HCEC 1CT (cell line): ENCODE results near the gene HOXA3.

Experiments used
- DNase-seq: peaks from one replicate; pipeline ENCODE4 v3.0.0-alpha.2; 2017

HOXA3 gene

GRCh38 chr7:27154901-27155815 is 2.8 kb upstream of the HOXA3 start:
- DNase-seq, result no peak

DNA sequence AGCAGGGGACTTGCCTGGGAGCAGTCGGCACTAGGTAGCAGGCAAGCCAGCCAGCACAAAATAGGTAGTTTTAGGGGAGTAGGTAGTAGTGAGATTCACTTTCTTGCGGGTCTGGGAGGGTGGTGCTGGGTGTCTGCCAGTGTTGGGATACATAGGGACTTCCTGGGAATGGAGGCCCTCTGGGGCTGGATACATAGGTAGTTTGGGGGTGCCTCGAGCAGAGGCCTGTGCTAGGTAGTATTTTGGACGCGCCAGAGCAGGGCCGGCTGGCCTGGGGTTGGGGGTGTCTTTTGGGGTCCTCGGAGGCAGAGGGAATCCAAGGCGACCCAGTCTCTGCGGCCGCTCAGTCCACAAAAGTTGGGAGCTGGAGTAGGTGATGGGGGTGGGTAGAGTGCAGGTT is 2.0 kb upstream of the HOXA3 start:
- no peak for DNase-seq

DNA sequence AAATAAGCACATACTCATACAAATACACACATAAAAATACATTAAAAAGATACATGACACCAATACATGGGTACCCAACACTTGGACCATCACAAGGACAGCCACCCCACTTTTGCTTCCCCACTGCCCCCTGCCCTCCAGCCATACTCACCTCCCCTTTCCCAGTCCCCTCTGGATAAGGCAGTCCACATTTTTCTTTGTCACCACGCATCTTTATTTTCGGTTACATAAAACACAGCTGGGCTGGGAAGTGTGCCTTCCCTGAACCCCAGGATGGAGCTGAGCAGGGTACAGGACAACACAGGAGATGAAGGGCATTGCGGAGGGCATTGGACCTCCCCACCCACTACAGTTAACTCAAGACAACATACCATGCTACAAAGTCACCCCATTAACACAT is 1.1 kb upstream of the HOXA3 start:
- DNase-seq, result no peak

DNA sequence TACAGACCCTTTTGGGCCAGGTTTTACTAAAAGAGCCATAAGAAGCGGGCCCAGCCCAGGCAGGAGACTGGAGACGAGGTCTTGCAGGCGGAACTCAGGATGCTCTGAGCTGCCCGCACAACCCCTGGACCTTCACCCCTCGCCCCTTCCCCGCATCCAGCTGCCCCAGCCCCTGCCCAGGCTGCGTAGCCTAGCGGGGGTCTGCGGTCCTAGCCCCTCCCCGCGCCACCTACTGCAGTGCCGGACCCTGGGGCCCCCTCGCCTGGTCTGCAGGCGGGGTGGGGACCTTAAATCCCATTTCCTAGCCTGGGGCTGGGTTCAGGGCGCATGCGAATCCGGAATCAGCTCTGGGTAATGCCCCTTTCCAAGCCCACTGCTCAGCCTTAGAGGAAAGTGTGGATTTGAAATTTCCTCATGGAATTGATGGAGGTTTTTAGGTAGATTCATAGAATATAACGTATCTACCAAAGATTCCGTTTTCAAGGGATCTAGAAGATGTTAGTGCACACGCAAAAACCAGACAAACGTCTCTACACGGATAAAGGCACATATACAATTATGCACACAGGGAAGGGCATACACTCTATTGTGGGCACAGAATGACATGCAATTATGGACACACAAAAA is 546 bp upstream of the HOXA3 start:
- DNase-seq, result no peak

- no peak for DNase-seq
These were observed 947 bp downstream of the HOXA3 start for GRCh38 chr7:27151341-27151930.

DNA sequence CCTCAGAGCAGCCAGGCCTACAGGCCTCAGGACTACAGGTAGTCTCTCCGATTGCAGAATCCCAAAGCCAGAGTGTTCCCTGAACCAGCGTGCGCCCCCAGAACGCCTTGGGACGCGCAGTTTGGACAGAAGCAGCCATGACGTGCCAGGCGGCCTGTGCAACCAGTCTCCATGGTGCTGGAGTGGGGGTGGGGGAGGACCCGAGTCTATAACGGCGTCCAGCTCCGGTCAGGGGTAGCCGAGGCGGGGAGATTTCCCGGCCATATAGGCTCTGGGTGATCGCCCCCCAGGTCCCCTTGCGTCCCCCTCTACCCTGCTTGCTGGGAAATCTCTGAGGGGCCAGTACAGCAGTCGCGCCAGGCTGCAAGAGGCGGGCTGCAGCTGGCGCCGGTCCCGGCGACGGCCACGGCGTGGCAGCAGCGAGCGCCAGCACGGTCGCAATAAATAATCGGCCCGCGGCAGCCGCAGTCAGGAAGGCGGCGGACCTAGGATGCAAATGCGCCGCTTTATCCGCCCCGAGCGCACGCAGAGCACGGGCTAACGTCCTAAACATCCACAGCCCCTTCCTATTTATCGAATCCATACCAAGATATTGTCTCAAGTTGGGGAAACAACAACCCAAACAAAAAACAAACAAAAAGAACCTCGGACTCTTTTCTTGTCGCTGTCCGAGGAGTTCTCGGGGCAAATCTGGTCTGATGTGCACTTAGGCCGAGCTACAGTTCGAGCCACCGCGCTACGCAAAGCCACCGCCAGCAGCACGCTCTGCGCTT is 1.6 kb downstream of the HOXA3 start:
- peak; percentile 90 for DNase-seq

DNA sequence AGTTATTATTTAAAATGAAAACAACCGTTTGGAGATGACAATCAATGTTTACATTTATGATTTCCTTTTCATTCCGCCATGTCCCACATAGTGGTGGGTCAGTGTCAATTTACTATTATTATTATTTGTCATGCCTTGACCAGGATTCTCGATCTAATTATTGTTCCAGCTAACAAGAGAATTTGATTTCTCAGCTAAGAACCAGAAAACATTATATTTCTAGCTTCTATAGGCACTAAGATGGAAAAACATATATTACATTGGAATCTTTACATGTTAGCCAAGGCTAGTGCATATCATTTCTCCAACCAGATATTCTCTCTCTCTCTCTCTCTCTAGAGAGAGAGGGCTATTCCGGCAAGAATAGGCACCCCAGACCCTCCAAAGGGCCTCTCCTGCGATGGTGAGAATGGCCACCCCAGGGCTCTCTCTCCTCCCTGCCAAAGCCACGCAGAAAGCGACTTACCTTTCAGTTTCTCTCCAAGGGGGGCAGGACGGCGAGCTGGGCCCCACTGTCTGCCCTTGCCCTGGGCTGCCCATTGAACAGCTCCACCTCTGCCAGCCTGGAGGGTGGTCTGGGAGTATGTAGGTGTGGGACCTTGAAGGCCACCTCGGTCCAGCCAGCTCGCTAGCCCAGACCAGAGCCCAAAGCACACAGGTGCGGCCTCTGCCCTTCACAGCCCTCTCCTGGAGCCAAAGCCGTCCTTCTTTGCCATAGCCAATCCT is 2.4 kb downstream of the HOXA3 start:
- DNase-seq, result no peak

- DNase-seq, result peak; percentile 51
These were observed 3.4 kb downstream of the HOXA3 start for GRCh38 chr7:27148756-27149641.

DNA sequence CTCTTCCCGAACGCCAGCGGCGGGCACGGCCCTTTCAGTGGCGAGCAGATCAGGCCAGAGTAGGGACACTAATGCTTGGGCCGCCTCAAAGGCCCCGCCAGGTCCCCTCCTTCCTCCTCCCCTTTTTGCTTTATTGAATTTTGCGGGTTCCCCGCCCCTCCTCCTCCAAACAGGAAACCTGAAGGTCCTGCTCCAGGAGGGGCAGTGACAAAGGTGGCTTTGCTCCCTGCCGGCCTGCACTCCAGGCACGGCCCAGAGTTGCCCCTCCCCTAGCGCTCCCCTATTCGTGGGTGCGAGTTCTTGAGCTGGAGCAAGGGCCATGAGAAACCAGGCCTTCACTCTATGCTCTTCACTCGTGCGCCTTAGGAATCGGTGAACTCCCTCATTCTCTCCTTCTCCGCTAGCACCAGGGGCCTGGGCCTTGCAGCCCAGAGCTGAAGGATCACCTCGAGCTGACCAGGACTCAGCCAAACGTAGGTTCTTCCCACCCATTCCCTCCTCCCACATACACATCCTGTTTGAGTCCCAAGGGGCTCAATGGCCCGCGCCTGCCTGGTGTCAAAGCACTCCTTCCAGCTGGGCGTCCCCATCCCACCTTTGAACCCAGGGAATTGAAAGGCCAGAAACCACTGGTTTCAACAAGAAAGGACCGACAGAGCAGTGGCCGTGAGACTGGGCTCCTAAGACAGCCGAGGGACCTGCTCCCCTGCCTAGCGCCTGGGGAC is 4.2 kb downstream of the HOXA3 start:
- peak; percentile 20 for DNase-seq

GRCh38 chr7:27147199-27148030 is 5.0 kb downstream of the HOXA3 start, which contains the start of gene HOXA6:
HOXA6 (minus strand) TSS chr7:27147774; CDS start chr7:27147749, 25 bp downstream.
- peak; percentile 59 for DNase-seq

GRCh38 chr7:27146491-27147198 is 5.7 kb downstream of the HOXA3 start:
- no peak for DNase-seq

DNA sequence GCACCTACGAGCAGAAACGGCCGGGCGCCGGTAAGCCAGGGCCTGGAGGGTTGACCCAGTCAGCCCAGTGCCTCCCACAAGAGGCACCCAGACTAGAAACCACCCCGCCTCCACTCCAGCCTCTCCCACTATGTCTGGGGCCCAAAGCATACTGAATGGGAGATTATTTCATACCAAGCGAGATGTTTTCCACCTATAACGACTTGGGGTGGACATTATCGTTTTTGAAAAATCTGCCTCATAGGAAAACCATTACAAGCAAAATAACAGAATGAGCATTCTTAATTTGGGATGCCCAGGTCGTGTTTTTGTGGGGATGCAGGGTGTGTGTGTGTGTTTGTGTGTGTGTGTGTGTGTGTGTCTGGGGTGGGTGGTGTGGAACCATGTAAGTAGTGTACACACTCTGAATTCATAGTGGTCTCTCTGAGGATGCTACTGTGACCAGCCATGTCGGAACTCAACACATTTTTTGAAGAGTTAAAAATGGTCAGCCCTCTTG is 6.4 kb downstream of the HOXA3 start:
- no peak for DNase-seq

DNA sequence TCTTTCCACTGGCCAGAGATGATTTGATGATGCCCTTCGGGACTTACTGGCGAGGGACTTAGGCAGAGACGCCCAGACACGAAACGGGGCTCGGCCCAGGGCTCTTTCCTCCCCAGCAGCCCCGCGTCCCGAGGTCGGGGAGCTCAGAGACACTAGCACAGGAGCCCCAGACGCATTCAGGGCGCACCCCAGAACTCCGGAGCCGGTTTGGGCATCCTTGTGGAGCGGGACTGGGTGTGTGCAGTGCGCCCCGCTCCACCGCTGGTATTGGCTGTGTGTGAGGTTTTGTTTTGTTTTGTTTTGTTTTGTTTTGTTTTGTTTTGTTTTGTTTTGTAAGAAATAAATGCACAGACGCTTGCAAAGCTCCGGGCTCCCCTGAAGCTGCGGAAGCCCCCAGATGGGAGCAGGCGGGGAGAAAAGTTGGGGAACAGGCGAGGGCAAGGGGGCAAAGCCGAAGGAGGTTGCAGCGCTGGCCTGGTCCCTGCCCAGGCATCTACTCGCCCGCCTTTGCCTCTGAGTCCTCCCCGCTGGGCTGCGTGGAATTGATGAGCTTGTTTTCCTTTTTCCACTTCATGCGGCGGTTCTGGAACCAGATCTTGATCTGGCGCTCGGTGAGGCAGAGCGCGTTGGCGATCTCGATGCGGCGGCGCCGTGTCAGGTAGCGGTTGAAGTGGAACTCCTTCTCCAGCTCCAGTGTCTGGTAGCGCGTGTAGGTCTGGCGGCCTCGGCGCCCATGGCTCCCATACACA is 7.0 kb downstream of the HOXA3 start:
- no peak for DNase-seq

GRCh38 chr7:27144781-27145164 is 7.6 kb downstream of the HOXA3 start:
- no peak for DNase-seq

DNA sequence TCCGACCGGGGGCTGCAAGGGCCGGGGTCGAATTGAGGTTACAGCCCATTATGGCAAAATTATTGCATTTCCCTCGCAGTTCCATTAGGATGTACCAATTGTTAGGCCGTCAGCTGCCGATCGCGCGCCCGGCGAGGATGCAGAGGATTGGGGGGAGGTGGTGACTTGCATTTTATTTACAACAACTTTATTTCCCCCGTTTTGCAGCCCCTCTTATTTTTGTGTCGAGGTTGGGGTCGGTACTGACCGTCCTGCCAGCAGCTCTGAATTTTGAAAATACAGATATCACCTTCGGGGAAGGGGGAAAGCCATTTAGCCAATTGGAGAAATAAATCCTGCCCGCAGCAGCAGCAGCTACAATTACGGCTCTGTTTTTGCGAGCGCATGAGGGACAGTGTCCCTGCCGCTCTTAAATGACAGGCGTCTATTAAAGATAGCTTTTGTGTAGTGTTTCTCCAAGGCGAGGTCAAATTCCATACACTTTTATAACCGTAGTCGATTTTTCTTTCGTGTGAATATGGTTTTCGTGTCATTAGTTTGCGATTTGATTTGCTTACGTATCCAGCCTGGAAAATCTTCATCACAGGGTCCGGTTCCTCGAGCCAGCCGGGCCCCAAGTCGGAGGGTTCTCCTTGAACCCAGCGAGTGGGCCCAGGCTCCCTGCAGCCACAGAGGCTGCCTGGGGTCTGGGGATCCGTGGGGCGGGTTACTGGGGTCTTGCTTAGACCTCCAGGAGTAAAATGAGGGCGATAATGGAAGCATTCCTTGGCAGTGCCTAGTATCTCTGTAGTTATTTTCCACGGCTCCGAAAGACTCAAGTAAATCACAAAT is 8.2 kb downstream of the HOXA3 start:
- DNase-seq, result no peak

GRCh38 chr7:27143023-27143949 is 9.1 kb downstream of the HOXA3 start, which contains the start of gene HOXA5:
HOXA5 (minus strand) TSS chr7:27143681; CDS start chr7:27143607, 74 bp downstream.
- peak; percentile 99 for DNase-seq
